Activated naive CD4-positive, alpha-beta T cell treated with anti-CD3 and anti-CD28 coated beads, Interleukin-2, amount 10 ng/mL, durations not matched to agents 5 hours and 36 hours (primary cell): Measurements from ENCODE around the gene ZNF483. TPM values are rescaled to one million over a fixed set of nuclear protein-coding genes. Genes with fewer than 3 reads are reported as not detected.

ENCODE experiments used
- total RNA-seq, 2 experiments: library from RNA; stranded (reverse); gene quantifications; one replicate each; pipeline ENCODE4 v1.2.3, GENCODE V29; 2021

The ZNF483 gene
- total RNA-seq = 1 to 10 TPM; 2.8 to 3.2 TPM

DNA sequence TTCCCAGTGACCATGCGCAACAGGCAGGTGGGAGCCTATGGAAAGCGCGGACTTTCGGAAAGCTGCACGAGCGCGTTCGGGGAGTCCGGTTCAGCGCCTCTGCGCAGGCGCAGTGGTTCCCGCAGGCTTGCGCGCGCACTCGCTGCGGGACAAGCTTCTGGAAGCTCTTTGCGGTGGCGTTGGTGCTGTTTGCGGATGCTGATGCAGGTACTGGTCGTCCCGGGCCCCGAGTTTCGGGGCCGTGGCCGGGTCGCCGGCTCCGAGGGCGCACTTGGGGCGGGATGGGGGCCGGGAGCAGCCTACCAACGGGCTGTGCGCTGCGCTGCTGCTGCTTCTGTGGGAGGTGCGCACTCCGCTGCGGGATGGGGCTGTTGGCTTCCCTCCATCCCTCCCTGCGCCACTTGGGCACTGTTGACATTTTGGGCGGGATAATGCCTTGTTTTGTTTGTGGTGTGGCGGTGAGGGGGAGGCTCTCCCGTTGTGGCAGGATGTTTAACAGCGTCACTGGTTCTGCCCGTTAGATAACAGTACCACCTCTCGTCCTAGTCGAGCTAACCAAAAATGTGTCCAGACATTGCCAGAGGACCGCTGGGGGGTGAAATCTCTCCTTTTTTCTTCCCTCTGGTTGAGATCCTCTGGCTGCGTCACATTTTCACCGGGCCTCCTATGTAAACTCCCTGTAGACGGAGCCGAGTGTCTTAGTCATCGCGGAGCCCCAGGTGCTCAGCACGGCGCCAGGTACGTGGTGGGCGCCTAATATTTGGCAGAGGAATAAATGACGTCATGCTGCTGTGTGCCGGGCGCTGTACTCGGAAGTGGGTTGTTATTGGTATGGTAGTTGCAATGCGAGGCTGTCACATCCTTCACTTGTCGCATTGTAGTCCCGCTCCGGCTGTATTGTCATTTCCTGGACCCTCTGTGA lies at the start of gene ZNF483:
TSS of gene ZNF483 (plus strand) at position 124 of the 922 bp plus-strand sequence. CDS start 2,217 bp downstream, outside the sequence.

DNA sequence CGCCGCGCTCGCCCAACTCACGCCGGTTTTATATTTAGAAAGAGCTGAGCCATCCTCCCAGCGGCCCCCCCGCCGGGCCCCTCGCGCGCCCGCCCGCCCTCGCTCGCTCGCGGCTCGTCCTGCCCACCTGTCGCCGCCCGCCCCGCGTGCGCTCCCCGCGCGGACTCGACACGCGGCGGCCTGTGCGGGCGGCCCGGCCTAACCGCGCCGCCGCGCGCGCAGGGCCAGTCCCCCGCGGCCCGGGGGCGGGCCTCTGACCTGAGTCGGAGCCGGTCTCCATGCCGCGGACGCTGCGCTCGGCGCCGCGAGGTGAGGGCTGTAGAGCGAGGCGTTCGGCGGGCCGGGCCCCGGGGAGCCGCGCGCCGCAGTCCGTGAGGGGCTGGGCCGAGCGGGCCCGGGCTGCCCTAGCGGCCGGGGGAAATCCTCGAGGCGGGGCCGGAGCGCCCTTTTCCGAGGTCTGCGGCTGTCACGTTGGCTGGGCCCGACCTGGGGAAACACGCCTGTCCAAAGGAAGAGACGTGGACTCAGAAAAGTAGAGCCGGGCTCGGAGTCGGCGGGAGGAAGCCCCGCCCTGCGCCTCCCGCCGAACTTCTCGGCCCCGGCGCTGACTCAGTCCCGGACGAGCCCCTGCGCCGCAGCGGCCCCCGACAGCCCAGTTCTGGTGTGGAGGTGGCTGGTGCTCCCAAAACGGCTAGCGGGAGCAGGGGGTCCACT lies 41.0 kb upstream of the ZNF483 start, which contains the start of gene ECPAS:
TSS of gene ECPAS (minus strand) at position 526 of the 714 bp plus-strand sequence. CDS start 11,465 bp downstream, outside the sequence.

GRCh38 chr9:111599092-111599954 lies 74.3 kb downstream of the ZNF483 start, which contains the start of gene PTGR1:
Gene PTGR1 (minus strand): TSS chr9:111599647. CDS start chr9:111597422, 2,225 bp downstream.

Other genes starting within 250 kb of the ZNF483 start
- gene OR2K2, start 195.0 kb upstream of the ZNF483 start, total RNA-seq = not detected
- gene ECPAS, start 40.8 kb upstream of the ZNF483 start, total RNA-seq = 10 to 100 TPM; 61.6 to 62.7 TPM
- under 1 TPM in 1 of 2 experiments, not detected in 1; 0.39 TPM for gene PTGR1, start 74.5 kb downstream of the ZNF483 start, total RNA-seq
- 1 to 10 TPM; 3.5 to 3.9 TPM for gene DNAJC25, start 106.2 kb downstream of the ZNF483 start, total RNA-seq
- 10 to 100 TPM; 25.8 to 27.9 TPM for gene GNG10, start 136.4 kb downstream of the ZNF483 start, total RNA-seq